HG03432 (cell line): ENCODE data around the gene ESRRB.

ENCODE experiments used
- ATAC-seq: cut with Tn5 transposase; IDR thresholded peaks from one replicate; pipeline ENCODE4 v1.9.1; 2021; ENCODE audit warnings: mild to moderate bottlenecking, moderate library complexity; ENCODE audit not compliant: unreplicated experiment

Gene ESRRB

DNA sequence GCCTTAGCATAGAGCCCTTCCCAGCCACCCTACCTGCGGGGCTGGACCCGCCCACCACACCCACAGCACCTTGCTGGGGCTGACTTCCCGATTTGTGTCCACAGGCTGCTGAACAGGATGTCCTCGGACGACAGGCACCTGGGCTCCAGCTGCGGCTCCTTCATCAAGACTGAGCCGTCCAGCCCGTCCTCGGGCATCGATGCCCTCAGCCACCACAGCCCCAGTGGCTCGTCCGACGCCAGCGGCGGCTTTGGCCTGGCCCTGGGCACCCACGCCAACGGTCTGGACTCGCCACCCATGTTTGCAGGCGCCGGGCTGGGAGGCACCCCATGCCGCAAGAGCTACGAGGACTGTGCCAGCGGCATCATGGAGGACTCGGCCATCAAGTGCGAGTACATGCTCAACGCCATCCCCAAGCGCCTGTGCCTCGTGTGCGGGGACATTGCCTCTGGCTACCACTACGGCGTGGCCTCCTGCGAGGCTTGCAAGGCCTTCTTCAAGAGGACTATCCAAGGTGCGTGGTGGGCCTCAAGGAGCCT lies 63.4 kb downstream of the ESRRB start:
- ATAC-seq: no peak

DNA sequence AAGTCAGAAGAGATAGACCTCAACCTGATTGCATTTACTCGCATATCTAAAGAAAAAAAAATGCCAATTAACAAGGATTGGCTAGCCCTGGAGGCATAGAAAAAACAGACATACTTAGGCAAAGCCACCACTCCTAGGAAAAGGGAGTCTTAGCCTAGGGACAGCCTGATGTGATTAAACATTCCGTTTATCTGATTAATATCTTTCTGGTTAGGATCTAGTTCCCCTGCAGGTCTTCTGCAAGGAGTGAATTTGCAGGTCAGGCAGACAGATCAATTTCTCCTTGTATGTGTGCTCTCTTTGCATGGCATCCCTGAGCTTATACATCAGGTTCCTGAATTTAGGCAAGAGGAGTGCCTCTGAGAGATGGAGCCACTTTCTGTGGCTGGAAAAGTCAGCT lies 70.5 kb downstream of the ESRRB start:
- ATAC-seq: no peak

DNA sequence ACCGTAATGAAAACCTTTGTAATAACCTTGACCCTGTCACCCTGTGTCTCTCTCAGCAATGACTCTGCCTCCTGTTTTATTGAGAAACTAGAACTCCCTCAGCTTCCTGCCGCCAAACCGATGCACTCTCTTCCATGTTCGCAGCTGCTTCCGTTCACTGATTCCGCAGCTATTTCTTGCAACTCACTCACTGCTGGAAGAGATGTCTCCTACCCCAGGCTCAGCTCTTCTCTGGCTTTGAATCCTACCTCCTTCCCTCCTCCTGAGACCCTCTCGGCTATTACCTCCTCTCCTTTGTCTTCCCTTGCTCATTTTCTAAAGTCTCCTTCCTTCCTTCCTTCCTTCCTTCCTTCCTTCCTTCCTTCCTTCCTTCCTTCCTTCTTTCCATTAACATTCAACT lies 71.0 kb downstream of the ESRRB start:
- no peak for ATAC-seq

DNA sequence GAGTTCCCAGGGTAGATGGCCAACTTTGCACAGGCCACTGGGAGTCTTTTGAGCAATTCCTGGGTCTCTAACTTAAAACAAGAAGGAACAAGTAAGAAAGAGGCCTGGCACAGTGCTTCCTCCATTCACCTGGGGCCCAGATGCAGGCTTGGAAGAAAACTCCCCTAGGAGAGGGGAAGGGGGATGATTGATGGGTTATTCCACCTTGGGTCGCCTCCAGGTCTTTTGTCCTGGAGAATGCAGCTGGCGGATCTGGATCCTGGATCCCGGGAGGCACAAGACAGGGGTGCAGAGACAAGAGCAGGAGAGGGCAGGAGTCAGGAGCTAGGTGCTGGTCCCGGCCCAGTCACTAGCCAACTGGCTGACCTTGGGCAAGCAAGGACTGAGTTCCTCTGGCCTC lies 74.5 kb downstream of the ESRRB start:
- no peak for ATAC-seq

DNA sequence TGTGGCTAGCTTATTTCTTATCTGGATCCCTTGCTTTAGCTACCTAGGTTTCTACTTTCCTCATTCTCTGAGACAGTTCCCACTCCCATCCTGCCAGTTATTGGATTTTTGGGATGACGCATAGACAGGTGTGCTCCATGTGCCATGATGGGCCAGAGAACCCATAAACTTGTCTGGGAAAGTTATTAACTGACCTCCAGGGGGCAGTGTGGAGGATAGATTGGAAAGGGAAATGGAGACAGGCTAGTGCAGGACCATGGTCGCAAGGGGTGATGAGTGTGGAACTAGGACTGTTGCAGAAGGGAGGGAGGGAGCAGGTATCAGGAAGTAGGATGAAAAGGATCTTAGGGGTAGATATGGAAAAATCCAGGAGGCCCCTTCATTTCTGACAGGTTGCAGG lies 80.3 kb downstream of the ESRRB start:
- no peak for ATAC-seq

DNA sequence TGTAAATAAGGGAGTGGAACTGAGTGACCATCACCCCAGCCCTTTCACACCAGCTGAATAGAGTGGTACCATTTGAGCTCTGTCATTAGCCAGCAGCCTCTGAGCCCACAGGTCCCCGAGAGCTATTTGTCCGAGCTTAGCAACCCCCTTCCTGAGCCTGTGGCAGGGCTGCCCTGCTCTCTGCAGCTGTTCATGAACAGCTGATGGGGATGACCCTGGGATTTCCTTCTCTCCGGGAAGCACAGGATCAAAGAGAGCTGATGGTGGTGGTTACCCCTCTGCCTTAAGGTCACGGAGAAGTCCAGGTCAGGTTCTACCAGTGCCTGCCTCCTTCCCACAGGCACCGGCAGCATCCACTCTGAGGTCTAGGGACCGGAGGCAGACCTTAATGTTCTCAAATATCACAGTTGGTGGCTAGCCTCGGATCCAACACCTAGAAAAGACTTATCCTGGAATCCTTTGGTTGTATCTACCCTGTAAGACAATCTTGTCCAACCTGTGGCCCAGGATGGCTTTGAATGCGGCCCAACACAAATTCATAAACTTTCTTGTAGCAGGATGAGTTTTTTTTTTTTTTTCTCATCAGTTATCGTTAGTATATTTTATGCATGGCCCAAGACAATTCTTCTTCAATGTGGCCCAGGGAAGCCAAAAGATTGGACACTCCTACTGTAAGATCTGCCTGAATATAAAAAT lies 81.1 kb downstream of the ESRRB start:
- ATAC-seq: no peak

DNA sequence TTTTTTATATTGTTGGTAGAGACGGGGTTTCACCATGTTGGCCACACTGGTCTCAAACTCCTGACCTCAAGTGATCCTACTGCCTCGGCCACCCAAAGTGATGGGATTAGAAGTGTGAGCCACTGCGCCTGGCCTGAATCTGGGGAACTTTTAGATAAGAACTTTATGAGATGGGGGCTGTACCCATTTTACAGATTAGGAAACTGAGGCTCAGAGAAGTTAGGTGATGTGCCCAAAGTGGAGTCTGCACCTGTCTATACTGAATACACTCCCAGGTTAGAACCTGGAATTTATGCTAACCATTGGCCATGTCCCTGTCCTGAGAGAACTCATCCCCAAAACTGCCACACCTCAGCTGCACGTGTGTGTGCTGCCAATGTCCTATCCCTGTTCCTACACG lies 81.9 kb downstream of the ESRRB start:
- no peak for ATAC-seq

DNA sequence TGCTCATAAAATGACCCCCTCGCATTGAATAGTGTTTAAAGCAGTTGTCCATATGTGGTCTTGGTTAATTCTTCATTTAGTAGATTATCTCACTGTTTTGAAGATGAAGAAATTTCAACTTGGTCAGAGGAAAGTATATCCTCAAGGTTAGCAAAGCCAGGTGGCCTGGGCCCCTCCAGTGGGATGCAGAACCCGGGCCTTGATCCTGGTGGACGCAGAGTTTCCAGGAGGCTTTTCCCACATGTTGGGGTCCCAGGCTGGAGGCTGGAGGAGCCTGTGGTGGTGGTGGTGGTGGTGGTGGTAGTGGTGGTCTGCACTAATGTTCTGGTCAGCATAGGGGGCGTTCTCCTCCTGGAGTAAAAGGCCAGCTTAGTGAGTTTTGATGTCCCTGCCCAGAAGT lies 85.9 kb downstream of the ESRRB start:
- ATAC-seq: no peak

DNA sequence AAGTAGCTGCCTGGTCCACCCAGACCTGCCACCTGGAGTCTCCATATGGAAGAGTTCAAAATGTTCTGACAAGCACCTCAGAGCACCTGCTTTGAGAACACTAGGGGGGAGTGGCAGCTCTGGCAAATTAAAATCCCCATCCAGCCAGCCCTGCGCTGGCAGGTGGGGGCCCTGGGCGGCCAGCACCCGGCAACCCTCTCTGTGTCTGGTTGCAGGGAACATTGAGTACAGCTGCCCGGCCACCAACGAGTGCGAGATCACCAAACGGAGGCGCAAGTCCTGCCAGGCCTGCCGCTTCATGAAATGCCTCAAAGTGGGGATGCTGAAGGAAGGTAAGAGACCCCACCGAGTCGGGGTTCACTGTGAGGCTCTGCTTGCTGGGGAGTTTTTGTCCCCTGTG lies 86.4 kb downstream of the ESRRB start:
- ATAC-seq: no peak

DNA sequence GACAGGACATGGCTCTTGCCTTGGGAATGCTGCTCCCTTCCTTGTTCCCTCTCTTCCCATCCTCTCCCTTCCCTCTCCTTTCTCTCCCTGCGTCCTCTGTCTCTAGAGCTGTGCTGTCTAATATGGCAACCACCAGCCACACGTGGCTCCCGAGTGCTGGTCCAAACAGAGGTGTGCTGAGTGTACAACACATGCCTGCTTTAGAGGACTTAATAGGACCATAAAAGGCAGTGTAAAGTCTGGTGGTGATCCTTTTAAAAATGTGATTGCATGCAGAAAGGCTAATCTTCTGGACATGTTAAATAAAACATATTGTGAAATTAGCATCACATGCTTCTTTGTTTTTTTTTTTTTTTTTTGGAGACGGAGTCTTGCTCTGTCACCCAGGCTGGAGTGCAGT lies 87.2 kb downstream of the ESRRB start:
- no peak for ATAC-seq

DNA sequence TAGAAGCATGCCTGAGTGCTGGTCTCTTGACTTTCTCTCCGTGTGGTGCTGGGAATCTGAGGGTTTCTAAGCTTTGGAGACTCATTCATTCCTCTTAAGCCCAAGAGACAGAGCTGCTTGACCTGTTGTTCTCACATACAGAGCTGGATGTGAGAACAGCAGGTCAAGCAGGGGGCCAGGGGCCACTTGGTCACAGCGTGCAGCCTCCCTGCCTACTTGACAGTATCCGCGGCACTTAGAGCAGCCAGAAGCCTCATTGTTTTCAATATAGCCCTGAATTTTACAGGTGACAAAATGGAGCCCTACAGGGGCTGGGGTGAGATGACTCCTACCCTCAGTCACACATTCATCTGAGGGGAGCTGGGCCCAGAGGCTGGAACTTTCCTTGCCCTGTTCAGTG lies 88.9 kb downstream of the ESRRB start:
- no peak for ATAC-seq

DNA sequence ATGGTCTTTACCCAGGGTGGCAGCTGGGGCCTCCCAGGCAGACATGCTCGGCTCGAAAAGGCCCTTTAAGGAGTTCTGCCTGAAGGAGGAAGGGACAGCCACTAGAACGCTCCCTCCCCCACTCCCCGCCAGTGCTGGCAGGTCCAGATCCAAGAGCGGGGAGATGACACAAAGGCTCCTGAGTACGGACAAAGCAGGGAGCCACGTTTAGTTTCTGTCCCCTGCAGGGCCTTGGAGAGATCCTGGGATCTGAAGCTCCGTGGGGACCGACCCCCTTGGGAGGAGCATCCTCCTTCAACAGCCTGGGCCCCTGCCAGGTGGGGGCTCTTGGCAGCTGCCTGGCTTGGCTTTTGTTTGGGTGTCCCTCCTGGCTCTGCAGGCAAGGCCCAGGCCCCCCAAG lies 89.7 kb downstream of the ESRRB start:
- ATAC-seq: no peak

DNA sequence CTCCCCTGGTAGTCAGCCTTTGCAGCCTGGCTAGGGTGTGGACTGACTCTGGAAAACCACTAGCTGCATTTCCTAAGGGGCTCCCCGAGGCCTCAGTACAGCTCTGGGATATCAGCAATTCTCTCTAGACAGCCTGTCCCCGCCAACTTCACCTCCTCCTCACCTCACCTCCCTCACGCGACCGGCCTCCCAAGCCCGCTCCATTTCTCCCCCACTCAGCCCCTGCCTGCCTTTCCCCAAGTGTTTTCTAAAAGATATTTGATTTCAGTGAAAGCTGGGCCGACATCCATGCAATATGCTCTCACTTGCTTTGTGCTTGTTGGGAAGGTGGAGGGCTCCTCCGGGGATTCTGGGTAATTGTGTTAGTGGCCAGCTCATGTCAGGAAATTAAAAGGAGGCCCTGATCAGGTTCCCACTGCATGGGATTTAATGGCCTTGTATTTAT lies 91.8 kb downstream of the ESRRB start:
- ATAC-seq: no peak

DNA sequence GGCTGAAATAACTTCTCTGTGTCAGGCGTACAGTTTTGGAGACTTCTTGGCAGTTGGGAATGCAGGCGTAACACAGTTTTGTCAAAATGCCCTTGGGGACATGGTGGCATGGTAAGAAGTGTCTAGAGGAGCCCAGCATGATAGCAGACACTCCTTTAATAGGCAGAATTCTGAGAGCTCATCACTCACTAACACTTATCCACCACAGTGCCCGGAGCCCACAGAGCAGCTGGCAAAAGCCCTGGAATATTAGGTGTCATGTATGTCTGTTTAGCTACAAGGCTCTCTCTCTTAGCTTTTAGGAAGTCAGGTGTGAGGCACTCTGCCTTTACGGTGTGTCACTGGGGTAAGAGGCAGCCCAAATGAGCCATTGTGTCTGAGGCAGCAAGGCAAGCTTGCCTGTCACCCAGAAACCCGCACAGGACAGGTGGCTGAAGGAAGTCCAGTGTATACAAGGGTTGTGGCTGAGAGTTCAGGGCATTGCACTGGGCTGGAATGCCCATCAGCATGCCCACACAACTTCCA lies 96.3 kb downstream of the ESRRB start:
- ATAC-seq: no peak

DNA sequence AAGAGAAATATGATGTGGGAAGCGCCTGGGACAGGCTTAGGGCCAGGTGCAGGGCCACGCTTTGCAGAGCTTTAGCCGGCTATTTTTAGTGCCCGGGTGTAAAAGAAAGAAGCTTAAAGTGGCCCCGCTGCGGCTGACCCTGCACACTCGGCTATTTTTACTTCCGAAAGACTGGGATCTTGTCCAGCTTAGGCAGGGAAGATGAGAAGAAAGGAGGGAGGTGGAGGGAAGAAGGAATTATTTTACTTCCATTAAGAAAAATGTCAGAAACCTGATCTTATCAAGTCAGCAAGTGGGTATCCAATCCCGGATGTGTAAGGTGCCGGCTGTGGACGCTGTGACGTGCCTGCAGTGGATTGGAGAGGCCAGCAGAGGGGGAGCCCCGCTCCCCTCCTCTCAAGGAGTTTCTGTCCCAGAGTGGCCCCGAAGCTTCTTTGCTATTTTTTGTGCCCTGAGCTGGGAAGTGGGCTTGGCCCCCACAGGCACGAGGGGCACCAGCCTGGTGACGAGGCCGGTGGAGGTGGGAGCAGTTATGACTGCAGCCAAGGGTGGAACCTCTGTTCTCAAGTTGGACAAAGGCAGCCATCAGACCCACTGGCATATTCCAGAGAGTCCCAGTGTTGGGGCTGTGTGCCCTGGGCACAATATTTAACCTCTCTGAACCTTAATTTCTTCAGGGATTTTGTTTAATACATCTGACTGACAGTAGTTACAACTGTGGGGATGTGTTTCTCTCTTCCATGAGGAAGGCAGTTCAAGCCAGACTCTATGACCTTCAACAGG lies 97.7 kb downstream of the ESRRB start:
- no peak for ATAC-seq

DNA sequence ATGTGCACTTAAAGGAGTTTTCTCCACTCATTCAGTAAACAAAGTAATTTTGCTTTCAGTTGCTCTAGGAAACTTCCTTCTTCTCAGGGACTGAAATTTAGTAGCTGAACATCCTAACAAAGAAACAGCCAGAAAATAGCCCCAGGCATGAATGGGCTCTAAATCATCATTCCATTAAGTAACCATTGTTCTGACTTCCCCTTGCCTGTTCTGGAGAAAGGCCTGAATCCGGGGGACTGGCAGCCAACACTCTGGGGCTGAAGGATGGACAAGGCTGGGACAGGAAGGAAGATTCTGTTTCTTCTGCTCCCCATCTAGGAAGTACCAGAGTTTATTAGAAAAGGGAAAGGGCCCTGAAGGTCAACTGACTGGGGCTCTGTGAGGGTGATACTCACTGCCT lies 104.5 kb downstream of the ESRRB start:
- ATAC-seq: no peak

DNA sequence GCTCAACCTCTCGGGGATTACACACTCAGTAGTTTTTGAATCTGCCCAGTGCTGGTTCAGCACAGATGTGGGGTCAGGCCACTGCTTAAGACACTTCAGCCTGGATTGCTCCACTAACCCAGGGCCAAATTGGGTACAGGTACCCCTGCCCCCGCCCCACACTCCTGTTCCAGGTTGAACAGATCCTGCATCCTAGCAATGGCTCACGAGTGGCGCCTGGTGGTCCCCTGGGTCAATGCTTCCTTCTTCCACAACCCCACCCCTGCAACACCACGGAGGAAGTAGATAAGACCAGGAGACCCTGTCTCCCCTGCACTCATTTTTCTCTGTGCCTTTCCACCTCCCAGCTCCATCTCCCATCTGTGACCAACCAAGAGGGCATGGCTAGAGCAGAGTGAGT lies 108.4 kb downstream of the ESRRB start:
- ATAC-seq: no peak

DNA sequence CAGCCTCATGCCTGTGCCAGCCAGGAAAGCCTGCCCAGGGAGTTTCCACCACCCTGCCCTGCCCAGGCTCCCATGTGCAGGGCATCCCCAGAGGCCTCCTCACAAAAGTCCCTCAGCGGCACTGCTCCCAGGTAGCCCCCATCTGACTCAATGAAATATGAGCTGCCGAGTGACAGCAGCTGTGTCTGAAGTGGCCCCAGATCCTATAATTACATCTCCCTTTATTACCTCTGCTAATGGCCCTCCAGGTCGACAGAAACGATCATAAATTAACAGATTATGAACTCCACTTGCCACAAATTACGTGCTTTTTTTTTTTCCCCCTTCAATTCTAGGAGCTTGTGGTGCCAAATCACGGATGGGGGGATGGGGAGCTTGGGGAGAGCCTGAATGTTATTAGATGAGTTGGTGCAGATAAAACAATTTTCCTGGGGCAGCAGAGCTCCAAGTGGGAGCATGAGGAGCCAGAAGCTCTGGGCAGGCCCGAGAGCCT lies 110.4 kb downstream of the ESRRB start:
- no peak for ATAC-seq

DNA sequence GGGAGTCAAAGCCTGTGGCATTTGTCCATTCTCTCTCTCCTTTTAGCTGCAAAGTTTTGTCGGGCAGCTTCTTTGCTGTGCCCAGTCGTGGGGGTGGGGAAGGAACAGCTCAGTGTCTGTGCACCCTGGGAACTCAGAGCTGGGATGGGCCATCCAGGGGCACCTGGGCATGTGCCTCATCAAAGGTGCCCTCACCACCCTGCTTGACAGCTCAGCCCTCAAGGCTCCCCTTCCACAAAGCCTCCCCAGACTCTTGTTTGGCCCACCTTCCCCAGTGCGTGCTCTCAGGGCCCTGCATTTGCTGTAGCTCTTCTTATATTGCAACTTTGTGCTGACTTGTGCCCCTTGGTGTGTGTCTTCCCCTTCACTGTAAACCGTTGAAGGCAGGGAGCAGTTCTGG lies 112.6 kb downstream of the ESRRB start:
- ATAC-seq: no peak

DNA sequence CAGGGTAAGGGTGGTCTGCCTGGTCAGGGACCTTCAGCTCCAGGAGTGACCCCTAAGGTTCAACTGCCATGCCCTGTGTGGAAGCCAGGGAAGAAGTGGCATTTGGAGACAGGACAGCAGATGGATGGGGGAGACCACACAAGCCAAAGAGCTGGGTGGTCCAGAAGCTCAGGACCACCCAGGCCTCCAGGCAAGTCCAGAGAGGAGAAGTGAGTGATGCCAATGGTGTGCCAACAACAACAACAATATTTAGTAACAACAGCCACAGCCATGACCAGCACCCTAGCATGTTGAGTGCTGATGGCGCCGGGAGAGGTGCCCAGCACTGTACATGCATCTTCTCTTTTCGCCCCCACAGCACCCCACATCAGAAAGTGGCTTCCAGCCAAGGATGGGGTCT lies 113.7 kb downstream of the ESRRB start:
- ATAC-seq: no peak

DNA sequence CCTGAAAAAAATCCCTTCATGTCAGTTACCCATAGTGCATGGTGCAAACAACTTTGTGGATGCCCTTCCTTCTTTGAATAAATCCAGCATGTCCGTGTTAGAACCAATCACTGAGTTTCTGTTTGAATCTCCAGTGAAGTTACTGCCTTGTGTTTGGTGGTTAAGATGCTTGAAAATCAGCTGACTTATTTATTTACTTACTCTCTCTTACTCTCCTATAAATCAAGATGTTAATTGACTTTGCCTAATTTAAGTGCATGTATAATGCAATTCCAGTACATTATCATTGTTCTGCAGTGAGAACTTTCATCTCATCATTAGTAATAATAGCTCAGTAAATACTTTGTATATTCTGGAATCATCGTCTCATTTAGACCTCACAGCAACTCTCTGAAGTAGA lies 114.2 kb downstream of the ESRRB start:
- no peak for ATAC-seq

DNA sequence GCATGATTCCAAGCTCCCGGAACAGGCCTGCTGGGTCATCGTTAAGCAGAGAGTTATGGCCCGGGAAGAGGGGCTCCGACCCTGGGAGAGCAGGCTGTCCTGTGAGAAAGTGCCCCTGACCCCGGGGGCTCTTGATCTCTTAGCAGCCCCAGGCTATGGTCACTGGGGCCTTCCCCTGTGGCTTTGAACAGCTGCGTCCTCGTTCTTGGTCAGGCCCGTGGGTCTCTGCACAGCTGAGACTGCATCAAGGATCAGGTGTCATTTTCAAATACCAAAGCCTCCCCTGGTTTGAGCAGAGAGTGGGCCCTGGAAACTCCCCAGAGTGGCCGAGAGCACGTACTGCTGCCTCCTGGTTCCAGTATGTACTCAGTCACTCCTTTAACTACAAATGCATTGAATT lies 114.8 kb downstream of the ESRRB start:
- ATAC-seq: peak; percentile 44
